ENCODE measurements around the gene RHOH. TPM values are rescaled to one million over a fixed set of nuclear protein-coding genes. Genes with fewer than 3 reads are reported as not detected.
A peak's percentile ranks its signal among the peaks of the same experiment; 100 is the strongest.

Gene RHOH
- total and polyA plus RNA-seq, 9 of the 15 experiments (the other 6 are each of a cell fraction or from before 2014, with no cell fraction given), result 14.3 to 37.7 (median 23.2) TPM

DNA sequence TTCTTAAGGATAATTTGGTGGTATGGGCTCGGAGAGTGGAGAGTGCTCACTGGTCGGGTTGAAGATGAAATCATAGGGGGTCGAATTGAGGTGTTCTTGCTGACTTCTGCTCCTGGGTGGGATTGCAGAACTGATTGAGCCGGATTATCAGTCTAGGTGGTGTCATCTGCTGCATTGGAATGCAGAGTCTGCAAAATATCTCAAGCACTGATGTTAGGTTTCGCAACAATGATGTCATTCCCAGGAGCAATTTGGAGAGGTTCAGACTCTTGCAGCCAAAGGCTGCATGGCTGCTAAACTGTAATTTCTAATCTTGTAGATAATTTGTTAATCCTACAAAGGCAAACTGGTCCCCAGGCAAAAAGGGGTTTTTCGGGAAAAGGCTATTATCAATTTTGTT, 67.7 kb downstream of the RHOH start (continued):
- TF ChIP-seq, protein P1, sequence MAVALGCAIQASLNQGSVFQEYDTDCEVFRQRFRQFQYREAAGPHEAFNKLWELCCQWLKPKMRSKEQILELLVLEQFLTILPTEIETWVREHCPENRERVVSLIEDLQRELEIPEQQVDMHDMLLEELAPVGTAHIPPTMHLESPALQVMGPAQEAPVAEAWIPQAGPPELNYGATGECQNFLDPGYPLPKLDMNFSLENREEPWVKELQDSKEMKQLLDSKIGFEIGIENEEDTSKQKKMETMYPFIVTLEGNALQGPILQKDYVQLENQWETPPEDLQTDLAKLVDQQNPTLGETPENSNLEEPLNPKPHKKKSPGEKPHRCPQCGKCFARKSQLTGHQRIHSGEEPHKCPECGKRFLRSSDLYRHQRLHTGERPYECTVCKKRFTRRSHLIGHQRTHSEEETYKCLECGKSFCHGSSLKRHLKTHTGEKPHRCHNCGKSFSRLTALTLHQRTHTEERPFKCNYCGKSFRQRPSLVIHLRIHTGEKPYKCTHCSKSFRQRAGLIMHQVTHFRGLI (CRISPR knock-in tag; IDR thresholded peaks at IDR 0.05), result no peak
- no peak for TF ChIP-seq TEAD1 (CRISPR knock-in tag; IDR thresholded peaks at IDR 0.05)
- TF ChIP-seq DIDO1 (tag; IDR thresholded peaks at IDR 0.05; ENCODE audit: low read depth), result no peak
- TF ChIP-seq KLF13 (tag; IDR thresholded peaks at IDR 0.05; ENCODE audit: borderline replicate concordance, low read depth), result no peak
- no peak for TF ChIP-seq SRSF1 (IDR thresholded peaks at IDR 0.05; ENCODE audit: low read depth, low read length)
- TF ChIP-seq, protein P2, sequence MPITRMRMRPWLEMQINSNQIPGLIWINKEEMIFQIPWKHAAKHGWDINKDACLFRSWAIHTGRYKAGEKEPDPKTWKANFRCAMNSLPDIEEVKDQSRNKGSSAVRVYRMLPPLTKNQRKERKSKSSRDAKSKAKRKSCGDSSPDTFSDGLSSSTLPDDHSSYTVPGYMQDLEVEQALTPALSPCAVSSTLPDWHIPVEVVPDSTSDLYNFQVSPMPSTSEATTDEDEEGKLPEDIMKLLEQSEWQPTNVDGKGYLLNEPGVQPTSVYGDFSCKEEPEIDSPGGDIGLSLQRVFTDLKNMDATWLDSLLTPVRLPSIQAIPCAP (CRISPR knock-in tag; IDR thresholded peaks at IDR 0.05; ENCODE audit: borderline replicate concordance), result no peak
- no peak for TF ChIP-seq BMI1 (IDR thresholded peaks at IDR 0.05; ENCODE audit: low read length)
- TF ChIP-seq TARDBP (IDR thresholded peaks at IDR 0.05), result no peak
- no peak for TF ChIP-seq CAMTA2 (CRISPR knock-in tag; conservative IDR thresholded peaks at IDR 0.05)
- no peak for TF ChIP-seq SLC30A9 (CRISPR knock-in tag; IDR thresholded peaks at IDR 0.05)
- no peak for TF ChIP-seq HNRNPK (IDR thresholded peaks at IDR 0.05; ENCODE audit: low read depth, low read length, poor library complexity, severe bottlenecking)
- no peak for TF ChIP-seq BDP1 (IDR thresholded peaks at IDR 0.05; ENCODE audit: insufficient read depth, insufficient read length)
- no peak for TF ChIP-seq FOXJ2 (tag; IDR thresholded peaks at IDR 0.05)
- TF ChIP-seq HDAC6 (IDR thresholded peaks at IDR 0.05; ENCODE audit: low read depth, low read length), result no peak
- TF ChIP-seq, protein P3, sequence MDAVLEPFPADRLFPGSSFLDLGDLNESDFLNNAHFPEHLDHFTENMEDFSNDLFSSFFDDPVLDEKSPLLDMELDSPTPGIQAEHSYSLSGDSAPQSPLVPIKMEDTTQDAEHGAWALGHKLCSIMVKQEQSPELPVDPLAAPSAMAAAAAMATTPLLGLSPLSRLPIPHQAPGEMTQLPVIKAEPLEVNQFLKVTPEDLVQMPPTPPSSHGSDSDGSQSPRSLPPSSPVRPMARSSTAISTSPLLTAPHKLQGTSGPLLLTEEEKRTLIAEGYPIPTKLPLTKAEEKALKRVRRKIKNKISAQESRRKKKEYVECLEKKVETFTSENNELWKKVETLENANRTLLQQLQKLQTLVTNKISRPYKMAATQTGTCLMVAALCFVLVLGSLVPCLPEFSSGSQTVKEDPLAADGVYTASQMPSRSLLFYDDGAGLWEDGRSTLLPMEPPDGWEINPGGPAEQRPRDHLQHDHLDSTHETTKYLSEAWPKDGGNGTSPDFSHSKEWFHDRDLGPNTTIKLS (IDR thresholded peaks at IDR 0.05; ENCODE audit: borderline replicate concordance, low read depth), result no peak
- TF ChIP-seq CBX8 (IDR thresholded peaks at IDR 0.05; ENCODE audit: borderline replicate concordance, extremely low read depth, low read depth, low read length, poor library complexity, severe bottlenecking), result no peak
- TF ChIP-seq HOXB6 (CRISPR knock-in tag; IDR thresholded peaks at IDR 0.05; ENCODE audit: borderline replicate concordance), result no peak
- no peak for TF ChIP-seq FOS (IDR thresholded peaks at IDR 0.05; ENCODE audit: extremely low read depth, insufficient read length)
- TF ChIP-seq ZNF696 (CRISPR knock-in tag; conservative IDR thresholded peaks at IDR 0.05), result no peak
- TF ChIP-seq CEBPB (tag; IDR thresholded peaks at IDR 0.05), result peak; percentile 96
- TF ChIP-seq, protein P4, sequence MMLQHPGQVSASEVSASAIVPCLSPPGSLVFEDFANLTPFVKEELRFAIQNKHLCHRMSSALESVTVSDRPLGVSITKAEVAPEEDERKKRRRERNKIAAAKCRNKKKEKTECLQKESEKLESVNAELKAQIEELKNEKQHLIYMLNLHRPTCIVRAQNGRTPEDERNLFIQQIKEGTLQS (IDR thresholded peaks at IDR 0.05), result peak; percentile 89
- TF ChIP-seq, protein P4 (CRISPR knock-in tag; conservative IDR thresholded peaks at IDR 0.05), result no peak
- TF ChIP-seq TRIM24 (IDR thresholded peaks at IDR 0.05), result peak; percentile 11 to 13; a peak in 1 of 4 replicates
- TF ChIP-seq, protein P5, sequence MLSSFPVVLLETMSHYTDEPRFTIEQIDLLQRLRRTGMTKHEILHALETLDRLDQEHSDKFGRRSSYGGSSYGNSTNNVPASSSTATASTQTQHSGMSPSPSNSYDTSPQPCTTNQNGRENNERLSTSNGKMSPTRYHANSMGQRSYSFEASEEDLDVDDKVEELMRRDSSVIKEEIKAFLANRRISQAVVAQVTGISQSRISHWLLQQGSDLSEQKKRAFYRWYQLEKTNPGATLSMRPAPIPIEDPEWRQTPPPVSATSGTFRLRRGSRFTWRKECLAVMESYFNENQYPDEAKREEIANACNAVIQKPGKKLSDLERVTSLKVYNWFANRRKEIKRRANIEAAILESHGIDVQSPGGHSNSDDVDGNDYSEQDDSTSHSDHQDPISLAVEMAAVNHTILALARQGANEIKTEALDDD (IDR thresholded peaks at IDR 0.05), result no peak
- peak; percentile 57 for TF ChIP-seq MAFG (tag; conservative IDR thresholded peaks at IDR 0.05)
- TF ChIP-seq ARHGAP35 (IDR thresholded peaks at IDR 0.05; ENCODE audit: partially characterized antibody), result no peak

Data from K562 (cell line).